ENCODE measurements around the gene DPYD. TPM values are rescaled to one million over a fixed set of nuclear protein-coding genes. Genes with fewer than 3 reads are reported as not detected.
A peak's percentile ranks its signal among the peaks of the same experiment; 100 is the strongest.

Gene DPYD
- total RNA-seq, 1 donor, result 81.4 TPM

DNA sequence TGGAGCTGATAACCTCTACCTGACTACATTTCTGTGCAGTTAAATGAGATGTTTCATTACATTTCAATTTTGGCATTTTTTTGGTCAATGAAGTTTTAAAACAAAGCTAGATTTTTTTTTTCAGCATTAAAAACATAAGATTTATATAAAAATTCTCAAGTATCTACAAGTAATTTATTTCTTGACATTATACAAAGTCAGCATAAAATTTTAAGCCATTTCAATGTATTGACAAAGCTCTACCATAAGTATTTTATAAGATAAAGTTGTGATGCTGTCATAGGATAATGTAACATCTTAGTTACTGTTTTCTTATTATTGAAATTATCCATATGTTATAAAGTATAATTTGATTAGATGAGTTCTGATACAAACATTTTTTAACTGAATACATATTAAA lies 847.7 kb downstream of the DPYD start:
- Histone ChIP-seq H3K9me3 (ENCODE audit: low read depth, low read length) (no peaks in the 10 kb centered on the region), H3K4me3 (ENCODE audit: insufficient read depth, low read length) (no peak overlapping the region), H3K79me2 (ENCODE audit: insufficient read depth, low read length) (no peaks in the 10 kb centered on the region), H2AFZ (ENCODE audit: low read length) (no peak overlapping the region), H4K20me1 (ENCODE audit: insufficient read depth, low read length) (no peaks in the 10 kb centered on the region), H3K36me3 (ENCODE audit: insufficient read depth, low read length) (no peaks in the 10 kb centered on the region), H3K27me3 (ENCODE audit: insufficient read depth, low read length) (no peaks in the 10 kb centered on the region), H3K27ac (ENCODE audit: low read depth, low read length) (no peak overlapping the region), H3K4me2 (ENCODE audit: insufficient read depth, low read length) (no peak overlapping the region), H3K4me1 (ENCODE audit: insufficient read depth, low read length) (no peaks in the 10 kb centered on the region)
- no peak for TF ChIP-seq CTCF (IDR thresholded peaks at IDR 0.05; ENCODE audit: extremely low read depth, low read depth, low read length)
- no peak for DNase-seq (ENCODE audit: insufficient read length, low spot score, missing footprints)

DNA sequence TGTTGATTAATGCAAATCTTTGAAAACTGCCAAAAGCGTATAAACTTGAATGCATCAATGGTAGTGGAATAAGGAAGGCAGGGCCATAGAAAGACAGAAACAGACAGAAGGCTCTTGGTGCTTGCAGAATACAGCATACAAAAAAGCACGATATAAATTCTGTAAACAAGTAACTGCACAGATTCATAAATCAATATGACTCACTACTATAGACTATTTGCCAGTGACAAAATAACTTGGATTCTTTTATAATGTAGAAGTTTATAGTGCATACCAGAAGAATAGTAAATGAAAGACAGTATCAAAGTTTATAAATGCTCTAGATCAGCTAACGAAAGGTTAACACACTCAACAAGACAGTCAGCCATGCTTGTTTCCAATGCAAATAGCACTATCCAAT lies 849.7 kb downstream of the DPYD start:
- no peaks in the 10 kb centered on the region for H3K79me2 ChIP-seq (ENCODE audit: insufficient read depth, low read length)
- no peak overlapping the region for H3K4me3 ChIP-seq (ENCODE audit: insufficient read depth, low read length)
- no peaks in the 10 kb centered on the region for H3K9me3 ChIP-seq (ENCODE audit: low read depth, low read length)
- H3K36me3 ChIP-seq (ENCODE audit: insufficient read depth, low read length), result no peaks in the 10 kb centered on the region
- no peaks in the 10 kb centered on the region for H3K27me3 ChIP-seq (ENCODE audit: insufficient read depth, low read length)
- DNase-seq (ENCODE audit: insufficient read length, low spot score, missing footprints), result no peak
- H3K27ac ChIP-seq (ENCODE audit: low read depth, low read length), result no peak overlapping the region
- H4K20me1 ChIP-seq (ENCODE audit: insufficient read depth, low read length), result no peaks in the 10 kb centered on the region
- no peak for TF ChIP-seq CTCF (IDR thresholded peaks at IDR 0.05; ENCODE audit: extremely low read depth, low read depth, low read length)
- H2AFZ ChIP-seq (ENCODE audit: low read length), result no peak overlapping the region
- H3K4me2 ChIP-seq (ENCODE audit: insufficient read depth, low read length), result no peak overlapping the region
- H3K4me1 ChIP-seq (ENCODE audit: insufficient read depth, low read length), result no peaks in the 10 kb centered on the region

DNA sequence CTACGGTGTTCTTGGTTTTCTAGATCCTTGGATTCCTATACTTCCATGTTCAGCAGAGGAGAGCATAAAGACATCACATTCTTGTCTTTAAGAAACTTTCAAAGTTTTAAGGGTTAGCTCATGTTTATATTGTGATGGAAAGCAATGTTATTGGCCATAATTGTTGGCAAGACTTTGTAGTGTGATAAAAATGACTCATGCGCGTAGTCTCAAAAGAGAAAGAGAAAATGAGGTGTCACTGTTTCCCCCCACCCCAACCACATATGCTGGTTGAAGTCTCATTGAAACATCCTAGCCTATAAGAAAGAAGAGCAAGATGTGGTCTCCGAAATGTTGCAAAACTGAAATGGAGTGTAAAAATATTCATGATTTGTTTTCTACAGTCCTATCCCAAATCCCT lies 850.5 kb downstream of the DPYD start:
- no peaks in the 10 kb centered on the region for H4K20me1 ChIP-seq (ENCODE audit: insufficient read depth, low read length)
- TF ChIP-seq CTCF (IDR thresholded peaks at IDR 0.05; ENCODE audit: extremely low read depth, low read depth, low read length), result no peak
- DNase-seq (ENCODE audit: insufficient read length, low spot score, missing footprints), result peak; percentile 1
- H3K4me3 ChIP-seq (ENCODE audit: insufficient read depth, low read length), result no peak overlapping the region
- no peaks in the 10 kb centered on the region for H3K4me1 ChIP-seq (ENCODE audit: insufficient read depth, low read length)
- no peaks in the 10 kb centered on the region for H3K9me3 ChIP-seq (ENCODE audit: low read depth, low read length)
- H3K79me2 ChIP-seq (ENCODE audit: insufficient read depth, low read length), result no peaks in the 10 kb centered on the region
- no peaks in the 10 kb centered on the region for H3K27me3 ChIP-seq (ENCODE audit: insufficient read depth, low read length)
- H3K36me3 ChIP-seq (ENCODE audit: insufficient read depth, low read length), result no peaks in the 10 kb centered on the region
- no peak overlapping the region for H2AFZ ChIP-seq (ENCODE audit: low read length)
- H3K4me2 ChIP-seq (ENCODE audit: insufficient read depth, low read length), result no peak overlapping the region
- H3K27ac ChIP-seq (ENCODE audit: low read depth, low read length), result no peak overlapping the region

GRCh38 chr1:97069312-97069711 lies 851.5 kb downstream of the DPYD start:
- Histone ChIP-seq H3K4me1 (ENCODE audit: insufficient read depth, low read length) (no peaks in the 10 kb centered on the region), H3K36me3 (ENCODE audit: insufficient read depth, low read length) (no peaks in the 10 kb centered on the region), H3K27me3 (ENCODE audit: insufficient read depth, low read length) (no peaks in the 10 kb centered on the region), H3K4me3 (ENCODE audit: insufficient read depth, low read length) (no peak overlapping the region), H3K9me3 (ENCODE audit: low read depth, low read length) (no peaks in the 10 kb centered on the region), H3K79me2 (ENCODE audit: insufficient read depth, low read length) (no peaks in the 10 kb centered on the region), H3K27ac (ENCODE audit: low read depth, low read length) (no peak overlapping the region), H2AFZ (ENCODE audit: low read length) (no peak overlapping the region), H4K20me1 (ENCODE audit: insufficient read depth, low read length) (no peaks in the 10 kb centered on the region), H3K4me2 (ENCODE audit: insufficient read depth, low read length) (no peak overlapping the region)
- no peak for DNase-seq (ENCODE audit: insufficient read length, low spot score, missing footprints)
- TF ChIP-seq CTCF (IDR thresholded peaks at IDR 0.05; ENCODE audit: extremely low read depth, low read depth, low read length), result no peak
